ENCODE data around the gene MRPL43. TPM values are rescaled to one million over a fixed set of nuclear protein-coding genes. Genes with fewer than 3 reads are reported as not detected.

The MRPL43 gene
- polyA plus RNA-seq, 1 experiment: 123 TPM

- no peak for TF ChIP-seq CTCF (IDR thresholded peaks at IDR 0.05; ENCODE audit: insufficient read depth, low read depth, low read length)
- Histone ChIP-seq H3K36me3 (ENCODE audit: control insufficient read depth, insufficient read depth, low read length) (peaks cover 42% of the 10 kb centered on the region), H3K27me3 (ENCODE audit: control insufficient read depth, insufficient read depth, low read length) (no peaks in the 10 kb centered on the region), H3K4me3 (ENCODE audit: low read depth, low read length) (no peak overlapping the region)
- ChIA-PET CTCF (interaction anchor here (0.5 to 21.8 kb wide), 4 partner anchors 10 to 75 kb away, joined by 3 to 479 read pairs (median 121); partner anchors contain the start of gene LZTS2), POLR2A (no interaction called here)
- no peak for DNase-seq (ENCODE audit: low read depth)
These were observed 19.9 kb upstream of the MRPL43 start for GRCh38 chr10:101007099-101007711.

- Histone ChIP-seq H3K4me3 (ENCODE audit: low read depth, low read length) (no peak overlapping the region), H3K36me3 (ENCODE audit: control insufficient read depth, insufficient read depth, low read length) (peaks cover 42% of the 10 kb centered on the region), H3K27me3 (ENCODE audit: control insufficient read depth, insufficient read depth, low read length) (no peaks in the 10 kb centered on the region)
- ChIA-PET POLR2A (no interaction called here), CTCF (interaction anchor here (1.9 to 21.8 kb wide), 3 partner anchors 10 to 36 kb away, joined by 5 to 479 read pairs (median 237); partner anchors contain the start of gene LZTS2)
- no peak for DNase-seq (ENCODE audit: low read depth)
- TF ChIP-seq CTCF (IDR thresholded peaks at IDR 0.05; ENCODE audit: insufficient read depth, low read depth, low read length): no peak
These were observed 19.3 kb upstream of the MRPL43 start for GRCh38 chr10:101006593-101007098.

- no peak for TF ChIP-seq CTCF (IDR thresholded peaks at IDR 0.05; ENCODE audit: insufficient read depth, low read depth, low read length)
These were observed 18.7 kb upstream of the MRPL43 start for GRCh38 chr10:101005869-101006567.

GRCh38 chr10:101005361-101005760, 18.1 kb upstream of the MRPL43 start:
- no peak for TF ChIP-seq CTCF (IDR thresholded peaks at IDR 0.05; ENCODE audit: insufficient read depth, low read depth, low read length)

More at GRCh38 chr10:101005869-101006567, 18.7 kb upstream of the MRPL43 start:
- Histone ChIP-seq H3K27me3 (ENCODE audit: control insufficient read depth, insufficient read depth, low read length) (no peaks in the 10 kb centered on the region), H3K36me3 (ENCODE audit: control insufficient read depth, insufficient read depth, low read length) (peaks cover 42% of the 10 kb centered on the region), H3K4me3 (ENCODE audit: low read depth, low read length) (no peak overlapping the region)
- ChIA-PET POLR2A (no interaction called here), CTCF (interaction anchor here (1.9 to 21.8 kb wide), 3 partner anchors 10 to 37 kb away, joined by 5 to 479 read pairs (median 237); partner anchors contain the start of gene LZTS2)
- no peak for DNase-seq (ENCODE audit: low read depth)

GRCh38 chr10:101003639-101004206, 16.4 kb upstream of the MRPL43 start:
- CTCF ChIA-PET: interaction anchor here (0.8 to 21.8 kb wide), 3 partner anchors 5 to 63 kb away, joined by 3 to 479 read pairs (median 237); no protein-coding TSS in a partner anchor
- Histone ChIP-seq H3K36me3 (ENCODE audit: control insufficient read depth, insufficient read depth, low read length) (peaks cover 41% of the 10 kb centered on the region), H3K4me3 (ENCODE audit: low read depth, low read length) (no peak overlapping the region), H3K27me3 (ENCODE audit: control insufficient read depth, insufficient read depth, low read length) (no peaks in the 10 kb centered on the region)
- DNase-seq (ENCODE audit: low read depth): no peak
- POLR2A ChIA-PET: no interaction called here
- no peak for TF ChIP-seq CTCF (IDR thresholded peaks at IDR 0.05; ENCODE audit: insufficient read depth, low read depth, low read length)

More at GRCh38 chr10:101005361-101005760, 18.1 kb upstream of the MRPL43 start:
- POLR2A ChIA-PET: no interaction called here
- CTCF ChIA-PET: interaction anchor here (1.4 to 21.8 kb wide), 4 partner anchors 9 to 54 kb away, joined by 3 to 479 read pairs (median 121); partner anchors contain the start of gene LZTS2
- Histone ChIP-seq H3K27me3 (ENCODE audit: control insufficient read depth, insufficient read depth, low read length) (no peaks in the 10 kb centered on the region), H3K36me3 (ENCODE audit: control insufficient read depth, insufficient read depth, low read length) (peaks cover 42% of the 10 kb centered on the region), H3K4me3 (ENCODE audit: low read depth, low read length) (no peak overlapping the region)
- DNase-seq (ENCODE audit: low read depth): no peak
